Activated T-helper 1 cell treated with anti-CD3 and anti-CD28 coated beads, Interleukin-12 subunit alpha, Interleukin-12 subunit beta, Interleukin-2, Interleukin-4 antibody, amounts not matched to agents 30 ng/mL and 10 ng/mL and 1 ng/mL, durations not matched to agents 14 hours and 24 hours and 36 hours (primary cell): ENCODE data around the gene SLC9A5. TPM values are rescaled to one million over a fixed set of nuclear protein-coding genes. Genes with fewer than 3 reads are reported as not detected.

ENCODE experiments used
- DNase-seq: peaks from one replicate; pipeline ENCODE4 v3.0.0; 2021; ENCODE audit warnings: low spot score
- H3K27ac Mint-ChIP-seq: one replicate; pipeline ENCODE4 v1.8.0; 2021; ENCODE audit warnings: mild to moderate bottlenecking, mixed read lengths
- H3K27me3 Mint-ChIP-seq: one replicate; pipeline ENCODE4 v1.8.0; 2022; ENCODE audit warnings: mild to moderate bottlenecking, moderate library complexity, mixed read lengths; ENCODE audit not compliant: insufficient read depth
- H3K36me3 Mint-ChIP-seq: one replicate; pipeline ENCODE4 v1.8.0; 2021; ENCODE audit warnings: low read depth, mixed read lengths
- H3K4me1 Mint-ChIP-seq: one replicate; pipeline ENCODE4 v1.8.0; 2021; ENCODE audit warnings: low read depth, mixed read lengths
- H3K4me3 Mint-ChIP-seq: one replicate; pipeline ENCODE4 v1.8.0; 2021; ENCODE audit warnings: mild to moderate bottlenecking, moderate library complexity, mixed read lengths
- H3K9me3 Mint-ChIP-seq: one replicate; pipeline ENCODE4 v1.8.0; 2021; ENCODE audit warnings: mixed read lengths
- intact Hi-C: fragments of 100-400 bp; cut with micrococcal nuclease; formaldehyde crosslinking; loops from one replicate; pipeline ENCODE4 v1.15.1; 2024
- total RNA-seq: library from RNA; stranded (reverse); gene quantifications from 2 replicates; pipeline ENCODE4 v1.2.3, GENCODE V29; 2022

SLC9A5 gene
- total RNA-seq, 1 donor from 2014 or later, result 5.1 TPM

DNA sequence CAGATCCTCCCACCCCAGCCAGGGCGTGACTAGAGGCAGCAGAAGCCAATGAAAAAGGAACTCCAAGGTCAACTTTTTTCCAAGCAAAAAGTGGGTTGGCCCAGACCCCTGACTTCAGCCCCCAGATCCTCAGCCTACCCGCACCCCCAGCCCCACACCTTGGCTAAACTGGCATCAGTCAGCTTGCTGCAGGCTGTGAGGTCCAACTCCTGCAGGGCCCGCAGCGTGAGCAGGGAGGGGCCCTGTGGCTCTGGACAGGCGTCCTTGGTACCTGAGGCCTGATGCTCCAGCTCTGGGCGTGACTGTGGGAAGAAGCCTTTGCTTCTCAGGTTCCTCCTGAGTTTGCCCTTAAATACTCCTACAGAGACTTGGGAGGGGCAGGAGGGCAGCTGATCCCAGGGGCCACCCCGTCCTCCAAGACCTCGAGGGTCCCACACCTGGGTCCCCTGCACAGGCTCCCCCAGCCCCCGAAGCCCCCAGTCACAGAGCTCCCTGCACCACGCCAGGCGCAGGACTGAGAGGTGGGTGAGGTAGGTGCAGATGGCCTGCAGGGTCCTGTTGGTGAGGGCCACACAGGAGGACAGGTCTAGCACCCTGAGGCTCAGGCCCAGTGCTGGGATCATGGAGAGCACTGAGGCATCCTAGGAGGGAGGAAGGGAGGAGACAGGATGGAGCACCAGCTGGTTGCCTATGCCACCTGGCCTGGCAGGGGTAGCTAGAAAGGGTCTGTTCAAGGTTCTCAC, 40.5 kb upstream of the SLC9A5 start:
- no peak for DNase-seq
- peaks cover 6% of the 10 kb centered on the region for H3K36me3 Mint-ChIP-seq

DNA sequence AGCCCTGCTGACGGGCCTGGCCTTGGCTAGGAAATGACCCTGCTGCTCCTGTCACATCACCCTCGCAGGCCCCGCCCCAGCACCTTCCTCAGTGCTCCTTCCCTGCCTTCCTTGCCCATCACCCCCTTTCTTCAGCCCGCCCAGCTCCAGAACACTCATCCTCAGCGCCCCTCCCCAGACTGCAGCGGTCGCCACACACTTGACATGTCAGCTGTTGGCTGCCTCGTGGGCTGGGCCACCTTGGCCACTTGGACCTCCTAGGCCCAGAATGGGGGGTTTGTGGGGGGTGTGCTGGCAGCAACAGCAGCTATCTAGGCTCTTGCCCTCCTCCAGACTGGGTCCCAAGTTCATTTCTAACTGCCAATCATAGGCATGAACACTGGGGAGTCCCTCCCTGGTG, 39.2 kb upstream of the SLC9A5 start:
- H3K27ac Mint-ChIP-seq, result no peak overlapping the region
- H3K4me1 Mint-ChIP-seq, result no peaks in the 10 kb centered on the region

More for the DNA sequence above, 40.5 kb upstream of the SLC9A5 start:
- Mint-ChIP-seq H3K4me1 (no peaks in the 10 kb centered on the region), H3K27me3 (no peaks in the 10 kb centered on the region), H3K4me3 (no peak overlapping the region), H3K27ac (no peak overlapping the region), H3K9me3 (no peaks in the 10 kb centered on the region)
- intact Hi-C loops, result no loop called here

DNA sequence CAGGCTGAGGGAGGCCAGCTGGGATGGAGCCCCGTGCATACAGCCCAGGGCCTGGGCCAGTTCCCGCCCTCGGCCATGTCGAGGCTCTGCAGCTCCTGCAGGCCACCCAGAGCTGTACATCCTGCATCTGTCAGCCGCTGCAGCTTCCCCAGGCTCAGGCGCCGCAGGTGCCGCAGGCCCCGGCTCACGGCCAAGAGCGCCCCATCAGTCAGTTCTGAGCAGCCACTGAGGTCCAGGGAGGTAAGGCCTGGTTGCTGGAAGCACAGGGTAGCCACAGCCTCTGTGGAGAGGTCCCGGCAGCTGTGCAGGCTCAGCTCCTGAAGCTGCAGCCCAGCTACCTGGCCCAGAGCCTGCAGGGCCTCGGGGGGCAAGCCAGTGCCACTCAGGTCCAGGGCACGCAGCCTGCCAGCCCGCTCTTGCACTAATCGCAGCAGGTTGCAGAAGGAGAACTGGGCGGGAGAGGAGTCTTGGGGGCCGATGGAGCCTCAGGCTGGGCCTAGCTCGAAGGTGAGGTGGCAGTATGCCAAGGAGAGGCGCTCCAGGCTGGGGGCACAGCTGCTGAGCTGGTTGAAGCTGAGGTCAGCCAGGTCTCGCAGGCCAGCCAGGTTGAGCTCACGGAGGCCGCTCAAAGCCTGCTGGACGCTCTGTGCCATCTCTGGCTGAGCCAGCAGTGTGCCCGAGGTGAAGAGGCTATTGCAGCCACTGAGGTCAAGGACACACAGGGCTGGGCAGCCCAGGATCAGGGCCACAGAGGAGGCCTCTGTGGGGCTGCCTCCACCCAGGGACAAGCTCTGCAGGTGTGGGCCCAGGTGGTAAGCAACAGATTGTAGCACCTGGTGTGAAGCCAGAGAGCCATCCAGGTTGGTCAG, 38.5 kb upstream of the SLC9A5 start:
- no peaks in the 10 kb centered on the region for H3K27me3 Mint-ChIP-seq
- H3K36me3 Mint-ChIP-seq, result peaks cover 6% of the 10 kb centered on the region
- H3K27ac Mint-ChIP-seq, result no peak overlapping the region
- intact Hi-C loops, result no loop called here
- no peak overlapping the region for H3K4me3 Mint-ChIP-seq
- no peaks in the 10 kb centered on the region for H3K4me1 Mint-ChIP-seq
- no peak for DNase-seq
- no peaks in the 10 kb centered on the region for H3K9me3 Mint-ChIP-seq

More for the DNA sequence above, 39.2 kb upstream of the SLC9A5 start:
- Mint-ChIP-seq H3K27me3 (no peaks in the 10 kb centered on the region), H3K36me3 (peaks cover 6% of the 10 kb centered on the region), H3K4me3 (no peak overlapping the region), H3K9me3 (no peaks in the 10 kb centered on the region)
- intact Hi-C loops, result no loop called here
- no peak for DNase-seq

GRCh38 chr16:67211674-67212073, 37.1 kb upstream of the SLC9A5 start:
- H3K4me1 Mint-ChIP-seq, result peaks cover 9% of the 10 kb centered on the region
- H3K27me3 Mint-ChIP-seq, result peaks cover 7% of the 10 kb centered on the region
- intact Hi-C loops, result no loop called here
- peaks cover 1% of the 10 kb centered on the region for H3K36me3 Mint-ChIP-seq
- H3K4me3 Mint-ChIP-seq, result no peak overlapping the region
- no peak overlapping the region for H3K27ac Mint-ChIP-seq
- no peak for DNase-seq
- H3K9me3 Mint-ChIP-seq, result no peaks in the 10 kb centered on the region

GRCh38 chr16:67212766-67213165, 36.0 kb upstream of the SLC9A5 start:
- Mint-ChIP-seq H3K9me3 (no peaks in the 10 kb centered on the region), H3K27ac (no peak overlapping the region), H3K27me3 (peaks cover 11% of the 10 kb centered on the region), H3K36me3 (peaks cover 5% of the 10 kb centered on the region), H3K4me3 (no peak overlapping the region), H3K4me1 (peaks cover 18% of the 10 kb centered on the region)
- intact Hi-C loops, result no loop called here
- DNase-seq, result no peak

DNA sequence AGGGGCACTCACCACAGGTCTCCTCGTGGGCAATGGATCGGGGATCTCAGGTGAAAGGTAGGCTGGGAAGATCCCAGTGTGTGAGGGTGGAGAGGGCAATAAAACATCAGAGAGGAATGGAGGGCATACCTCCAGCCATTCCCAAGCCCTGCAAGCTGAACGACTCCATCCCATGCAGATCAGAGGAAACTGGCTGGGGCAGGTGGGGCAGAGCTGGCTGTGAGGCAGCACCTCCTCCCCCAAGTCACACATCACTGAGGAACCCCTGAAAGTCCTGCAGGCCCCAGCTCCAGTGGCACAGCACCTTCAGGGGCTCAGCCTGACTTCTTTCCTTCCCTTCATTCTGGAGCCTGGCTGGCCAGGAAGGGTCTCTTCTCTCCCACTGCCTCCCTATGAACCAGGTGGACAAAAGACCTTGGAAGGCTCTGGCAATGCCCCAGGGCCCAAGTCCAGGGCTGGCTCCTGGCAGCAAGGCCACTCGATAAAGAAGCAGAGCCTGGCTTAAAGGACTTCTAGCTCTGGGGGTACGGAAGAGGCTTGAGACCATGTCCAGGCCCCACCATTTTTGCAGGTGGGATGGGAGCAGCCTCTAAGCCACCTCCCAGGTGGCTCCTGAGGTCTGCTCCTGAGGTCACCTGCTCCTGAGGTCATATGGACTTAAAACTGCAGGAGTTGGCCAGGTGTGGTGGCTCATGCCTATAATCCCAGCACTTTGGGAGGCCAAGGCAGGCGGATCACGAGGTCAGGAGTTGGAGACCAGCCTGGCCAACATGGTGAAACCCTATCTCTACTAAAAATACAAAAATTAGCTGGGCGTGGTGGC, 35.4 kb upstream of the SLC9A5 start:
- Mint-ChIP-seq H3K27me3 (peaks cover 11% of the 10 kb centered on the region), H3K4me3 (no peak overlapping the region), H3K36me3 (peaks cover 5% of the 10 kb centered on the region), H3K27ac (no peak overlapping the region), H3K4me1 (peaks cover 20% of the 10 kb centered on the region), H3K9me3 (no peaks in the 10 kb centered on the region)
- DNase-seq, result no peak
- intact Hi-C loops, result no loop called here

GRCh38 chr16:67215706-67216105, 33.1 kb upstream of the SLC9A5 start:
- Mint-ChIP-seq H3K9me3 (no peaks in the 10 kb centered on the region), H3K36me3 (peaks cover 5% of the 10 kb centered on the region), H3K27ac (no peak overlapping the region), H3K27me3 (peaks cover 11% of the 10 kb centered on the region), H3K4me3 (no peak overlapping the region), H3K4me1 (peaks cover 20% of the 10 kb centered on the region)
- intact Hi-C loops, result no loop called here
- no peak for DNase-seq

GRCh38 chr16:67216612-67217490, 31.9 kb upstream of the SLC9A5 start:
- H3K9me3 Mint-ChIP-seq, result no peaks in the 10 kb centered on the region
- peaks cover 20% of the 10 kb centered on the region for H3K4me1 Mint-ChIP-seq
- no peak for DNase-seq
- peaks cover 5% of the 10 kb centered on the region for H3K36me3 Mint-ChIP-seq
- H3K27ac Mint-ChIP-seq, result no peak overlapping the region
- peaks cover 11% of the 10 kb centered on the region for H3K27me3 Mint-ChIP-seq
- H3K4me3 Mint-ChIP-seq, result no peak overlapping the region
- intact Hi-C loops, result no loop called here

GRCh38 chr16:67223992-67224391, 24.8 kb upstream of the SLC9A5 start:
- peak overlapping the region; percentile 11 for H3K27ac Mint-ChIP-seq
- H3K36me3 Mint-ChIP-seq, result peaks cover 14% of the 10 kb centered on the region
- DNase-seq, result no peak
- H3K27me3 Mint-ChIP-seq, result no peaks in the 10 kb centered on the region
- no peak overlapping the region for H3K4me3 Mint-ChIP-seq
- intact Hi-C loops, result no loop called here
- H3K4me1 Mint-ChIP-seq, result peaks cover 43% of the 10 kb centered on the region
- no peaks in the 10 kb centered on the region for H3K9me3 Mint-ChIP-seq

GRCh38 chr16:67226295-67226803, 22.4 kb upstream of the SLC9A5 start:
- H3K36me3 Mint-ChIP-seq, result peaks cover 27% of the 10 kb centered on the region
- H3K4me3 Mint-ChIP-seq, result peak overlapping the region; percentile 98
- DNase-seq, result no peak
- no peaks in the 10 kb centered on the region for H3K9me3 Mint-ChIP-seq
- peak overlapping the region; percentile 94 for H3K27ac Mint-ChIP-seq
- intact Hi-C loops, result loop anchor here (1.0 to 5.0 kb wide), 7 partner anchors 10 to 620 kb away; partner anchors contain the start of genes ACD, E2F4, NUTF2 and PARD6A
- H3K27me3 Mint-ChIP-seq, result no peaks in the 10 kb centered on the region
- peaks cover 43% of the 10 kb centered on the region for H3K4me1 Mint-ChIP-seq

DNA sequence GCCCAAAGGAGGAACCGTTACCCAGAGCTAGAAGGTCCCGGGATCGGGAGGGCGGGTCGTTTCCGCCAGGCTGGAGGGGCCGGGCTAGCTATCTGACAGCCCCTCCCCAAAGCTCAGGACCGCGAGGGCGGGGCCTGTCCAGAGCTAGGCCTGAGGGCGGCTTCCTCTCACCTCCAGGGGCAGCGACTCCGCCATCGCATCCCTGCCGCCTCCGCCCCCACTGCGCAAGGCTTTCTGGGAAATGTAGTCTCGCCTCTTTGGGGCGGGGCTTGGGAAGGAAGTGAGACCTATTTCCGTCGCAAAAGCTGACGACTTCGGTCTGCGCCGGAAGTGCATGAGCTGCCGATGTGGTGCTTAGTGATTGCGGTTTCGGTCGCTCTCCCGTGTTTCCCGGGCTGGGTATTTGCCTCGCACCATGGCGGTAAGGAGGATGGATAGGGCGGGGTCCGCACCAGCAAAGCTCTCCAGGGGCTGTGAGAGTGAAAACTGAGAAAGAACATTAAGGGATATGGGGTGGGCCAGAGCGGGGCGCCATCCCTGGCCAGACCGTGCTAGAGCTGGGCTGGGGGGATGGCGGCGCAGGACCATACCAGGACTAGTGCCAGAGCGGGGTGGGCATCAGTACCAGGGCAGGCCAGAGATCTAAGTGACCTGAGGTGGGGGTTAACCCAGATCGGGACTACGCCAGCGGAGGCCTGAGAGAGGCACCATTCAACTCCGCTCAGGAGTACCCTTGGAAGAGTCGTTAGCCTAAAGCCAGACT, 21.8 kb upstream of the SLC9A5 start, which contains the start of gene TMEM208:
TSS of gene TMEM208 (plus strand) at position 327 of the 763 bp plus-strand sequence. CDS start at position 416, 89 bp downstream.
- Mint-ChIP-seq H3K27me3 (no peaks in the 10 kb centered on the region), H3K27ac (peak within 1 kb of the TSS; percentile 94), H3K9me3 (no peaks in the 10 kb centered on the region), H3K4me1 (peaks cover 43% of the 10 kb centered on the region), H3K36me3 (peaks cover 27% of the 10 kb centered on the region), H3K4me3 (peak within 1 kb of the TSS; percentile 98)
- peak; percentile 99 for DNase-seq
- intact Hi-C loops, result loop anchor here (1.0 to 5.0 kb wide), 10 partner anchors 9 to 619 kb away; partner anchors contain the start of genes ACD, ATP6V0D1, E2F4 and MATCAP1
